Stimulated activated CD4-positive, alpha-beta T cell treated with anti-CD3 and anti-CD28 coated beads, Interleukin-1b, Interleukin-23, amount 100 ng/mL, for 4 hours (primary cell): Measurements from ENCODE around the gene CSNK2A1.
"Not testable (repeated sequence)": the region's sequence is repeated elsewhere in the genome, so short reads cannot be mapped to it uniquely, and the experiment has no call there.

Experiments
- DNase-seq, 2 donors: peaks; one replicate each; pipeline ENCODE4 v3.0.0-alpha.2; 2020; ENCODE audit warnings: low read depth in 2 of 2

The CSNK2A1 gene

DNA sequence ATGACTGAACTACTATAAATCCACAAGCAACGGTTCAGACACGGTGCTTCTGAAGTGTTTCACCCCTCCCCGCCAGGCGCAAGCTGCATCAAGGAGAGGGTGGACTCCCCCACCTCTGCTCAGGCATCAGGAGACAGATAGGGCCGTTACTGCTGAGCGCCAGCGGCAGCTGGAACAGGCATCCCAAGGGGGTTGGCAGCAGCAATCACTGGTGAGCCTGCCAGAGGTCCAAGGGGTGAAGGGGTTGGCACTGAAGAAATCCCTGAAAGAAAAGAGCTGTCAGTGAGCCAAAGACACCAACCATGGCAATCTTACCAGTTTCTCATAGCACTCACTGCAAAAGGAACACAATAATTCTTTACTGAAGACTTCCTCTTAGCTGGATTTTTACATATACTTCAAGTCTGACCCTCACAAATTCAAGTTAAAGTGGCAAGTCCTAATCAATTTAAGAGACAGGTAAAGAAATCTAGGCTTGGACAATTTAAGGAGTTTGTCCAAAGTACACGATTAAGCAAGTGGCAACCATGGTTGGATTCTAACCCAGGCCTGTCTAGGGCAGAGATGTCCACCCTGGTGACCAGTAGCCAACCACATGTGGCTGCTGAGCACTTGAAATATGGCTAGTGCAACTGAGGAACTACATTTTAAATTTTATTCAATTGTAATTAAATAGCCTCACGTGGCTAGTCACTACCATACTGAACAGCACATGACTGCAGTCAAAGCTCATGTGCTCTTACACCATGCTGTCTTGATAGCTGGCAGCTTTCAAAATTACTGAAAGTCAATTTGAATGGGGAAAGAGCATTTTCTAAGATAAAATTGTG is 59.6 kb downstream of the CSNK2A1 start:
- DNase-seq, result no peak

DNA sequence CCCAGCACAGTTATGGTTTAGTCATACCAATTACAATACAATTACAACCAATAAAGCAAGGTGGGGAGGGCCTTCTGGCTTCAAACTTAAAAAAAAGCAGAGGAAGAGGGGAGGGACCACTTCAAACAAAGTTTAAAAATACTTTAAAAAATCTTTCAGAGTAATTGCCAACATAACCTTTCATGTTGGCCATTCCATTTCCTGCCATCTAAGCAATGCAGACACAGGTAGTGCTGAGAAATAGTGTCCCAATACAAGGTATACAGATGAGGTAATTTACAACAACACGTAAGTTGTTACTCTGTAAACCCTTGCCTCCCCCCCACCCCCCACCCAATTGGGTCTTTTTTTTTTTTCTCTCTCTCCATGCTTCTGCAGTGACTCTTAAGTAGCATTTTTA is 62.4 kb downstream of the CSNK2A1 start:
- DNase-seq, result no peak

DNA sequence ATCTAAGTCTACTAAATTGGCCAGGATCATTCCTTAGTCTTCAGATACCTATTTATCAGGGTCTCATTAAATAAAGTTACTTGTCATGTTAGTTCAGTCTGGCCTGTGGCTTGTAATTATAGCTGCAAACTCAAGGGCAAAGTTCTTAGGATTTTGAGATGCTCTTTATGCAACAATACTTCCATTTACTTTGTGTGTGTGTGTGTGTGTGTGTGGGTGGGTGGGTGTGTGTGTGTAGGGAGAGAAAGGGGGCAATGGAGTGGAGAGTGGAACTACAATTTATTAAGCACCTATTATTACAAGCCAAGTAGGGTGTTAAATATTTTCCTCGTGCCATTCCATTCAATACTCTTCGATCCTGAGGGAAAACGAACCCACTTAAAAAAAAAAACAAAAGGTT is 63.5 kb downstream of the CSNK2A1 start:
- DNase-seq, result no peak

DNA sequence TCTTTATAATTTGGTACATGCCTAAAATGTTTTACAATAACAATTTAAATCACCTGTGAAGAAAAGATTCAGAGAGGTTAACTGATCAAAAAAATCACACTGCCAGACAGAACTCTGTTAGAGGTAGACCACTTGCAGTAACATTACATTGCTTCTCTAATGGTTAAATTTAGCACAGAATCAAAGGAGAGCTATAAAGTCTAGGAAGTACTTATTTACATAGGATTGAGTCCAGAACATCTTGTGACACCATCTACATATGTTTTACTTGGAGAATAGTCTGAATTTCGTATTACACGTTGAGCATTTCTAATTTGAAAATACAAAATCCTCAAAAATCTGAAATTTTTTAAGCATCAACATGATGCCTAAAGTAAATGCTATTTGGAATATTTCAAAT is 64.1 kb downstream of the CSNK2A1 start:
- DNase-seq, result no peak

DNA sequence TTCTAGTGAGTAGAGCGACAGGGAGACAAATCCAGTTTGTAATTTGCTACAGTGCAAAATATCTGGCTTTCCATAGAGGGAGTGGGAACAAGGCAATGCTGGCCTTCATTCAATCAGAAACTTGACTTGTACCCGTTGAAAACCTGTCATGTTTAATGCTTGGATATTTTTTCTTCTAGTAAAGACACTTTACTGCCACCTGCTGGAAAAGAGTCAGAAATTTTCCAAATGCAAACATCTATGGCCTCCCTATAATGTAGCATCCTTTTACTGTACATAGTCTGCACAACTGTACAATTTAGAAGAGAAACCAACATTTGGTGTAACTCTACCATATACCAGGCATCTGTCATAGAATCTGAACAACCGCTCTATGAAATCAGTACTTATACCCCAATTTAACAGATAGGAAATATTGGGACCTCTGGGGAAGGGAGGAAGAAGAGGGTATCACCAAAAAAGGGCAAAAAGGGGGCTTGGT is 64.6 kb downstream of the CSNK2A1 start:
- DNase-seq, result peak in 1 of 2 donors; percentile 35

DNA sequence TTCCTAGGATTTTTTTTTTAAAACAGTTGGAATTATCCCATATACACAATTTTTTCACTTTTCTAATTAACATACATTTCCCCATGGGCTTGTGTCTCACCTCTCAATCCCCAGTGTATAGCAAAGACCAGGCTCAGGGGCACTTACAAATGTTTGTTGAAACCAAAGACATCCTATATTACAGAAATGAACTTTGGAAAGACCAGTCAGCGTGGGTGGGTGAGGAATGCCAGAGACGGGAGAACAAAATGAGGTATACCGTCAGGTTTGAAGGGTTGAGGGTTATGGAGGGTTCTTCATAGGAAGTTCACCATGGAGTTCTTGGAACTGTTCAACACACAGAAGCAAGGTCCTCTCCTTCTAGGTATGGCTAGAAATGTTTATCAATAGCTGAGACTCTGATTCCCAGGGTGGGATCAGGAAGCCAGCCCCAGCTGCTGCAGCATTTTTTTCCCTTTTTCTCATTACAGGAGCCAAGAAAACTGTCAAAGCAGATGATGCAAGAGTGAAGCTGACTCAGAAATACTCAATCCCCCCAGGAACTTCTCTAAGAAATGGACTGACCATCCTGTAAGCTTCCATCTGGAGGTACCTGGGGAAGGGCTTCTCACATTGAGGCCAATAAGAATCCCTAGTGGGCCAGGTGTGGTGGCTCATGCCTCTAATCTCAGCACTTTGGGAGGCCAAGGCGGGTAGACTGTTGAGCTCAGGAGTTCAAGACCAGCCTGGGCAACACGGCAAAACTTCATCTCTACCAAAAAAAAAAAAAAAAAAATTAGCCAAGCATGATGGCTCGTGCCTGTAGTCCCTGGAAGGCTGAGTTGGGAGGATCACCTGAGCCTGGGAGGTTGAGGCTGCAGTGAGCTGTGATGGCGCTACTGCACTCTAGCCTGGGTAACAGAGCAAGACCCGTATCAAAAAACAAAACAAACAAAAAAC is 65.3 kb downstream of the CSNK2A1 start:
- no peak for DNase-seq

DNA sequence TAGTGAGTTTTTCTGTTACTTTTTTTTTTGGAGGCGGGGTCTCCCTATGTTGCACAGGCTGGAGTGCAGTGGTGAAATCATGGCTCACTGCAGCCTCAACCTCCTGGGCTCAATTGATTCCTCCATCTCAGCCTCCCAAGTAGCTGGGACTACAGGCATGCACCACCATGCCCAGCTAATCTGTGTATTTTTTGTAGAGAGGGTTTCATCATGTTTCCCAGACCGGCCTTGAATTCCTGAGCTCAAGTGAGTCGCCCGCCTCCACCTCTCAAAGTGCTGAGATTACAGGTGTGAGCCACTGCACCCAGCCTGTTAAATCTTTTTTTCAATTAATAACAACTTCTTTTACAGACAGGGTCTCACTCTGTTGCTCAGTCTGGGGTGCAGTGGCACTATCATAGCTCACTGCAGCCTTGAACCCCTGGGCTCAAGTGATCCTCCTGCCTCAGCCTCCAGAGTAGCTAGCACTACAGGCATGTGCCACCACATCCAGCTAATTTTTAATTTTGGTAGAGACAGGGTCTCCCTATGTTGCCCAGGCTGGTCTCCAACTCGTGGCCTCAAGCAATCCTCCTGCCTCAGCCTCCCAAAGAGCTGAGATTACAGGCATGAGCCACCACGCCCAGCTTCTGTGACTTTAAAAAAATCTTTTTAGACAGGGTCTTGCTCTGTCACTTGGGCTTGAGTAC is 66.9 kb downstream of the CSNK2A1 start:
- not testable (repeated sequence) for DNase-seq

DNA sequence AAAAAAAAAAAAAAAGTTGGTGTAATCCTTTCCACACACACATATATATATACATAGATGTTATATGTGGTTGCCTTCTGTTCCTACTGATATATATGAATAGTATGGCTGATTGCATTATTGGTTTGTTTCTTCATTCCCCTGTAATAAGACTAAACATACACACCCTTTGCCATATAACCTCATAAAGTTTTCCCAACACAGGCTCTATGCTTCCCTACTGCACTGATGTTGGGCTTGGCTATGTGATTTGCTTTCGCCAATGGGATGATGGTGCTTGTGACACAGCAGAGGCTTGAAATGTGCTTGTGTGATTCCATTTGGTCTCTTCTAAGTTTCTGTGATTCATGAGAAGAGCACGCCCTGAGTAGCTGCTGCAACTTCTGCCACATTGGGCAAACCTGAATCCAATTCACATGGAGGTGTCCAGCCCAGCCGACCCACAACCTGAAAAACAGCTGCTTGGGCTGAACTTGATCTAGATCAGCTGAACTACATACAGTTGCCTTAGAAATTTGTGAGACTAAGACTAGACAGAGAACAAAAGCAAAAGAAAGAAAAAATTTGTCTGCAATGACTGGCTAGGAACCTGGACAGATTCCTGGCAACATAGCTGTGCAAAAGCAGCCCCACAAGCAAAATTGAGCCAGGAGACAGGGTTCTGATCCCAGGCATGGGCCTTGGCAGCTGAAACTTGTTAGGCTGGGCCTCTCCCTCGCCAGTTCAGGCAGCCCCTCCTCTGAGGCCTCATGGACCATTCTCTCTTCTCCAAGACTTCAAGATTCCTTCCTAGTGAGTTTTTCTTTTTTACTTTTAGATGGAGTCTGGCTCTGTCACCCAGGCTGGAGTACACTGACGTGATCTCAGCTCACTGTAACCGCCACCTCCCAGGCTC is 67.9 kb downstream of the CSNK2A1 start:
- no peak for DNase-seq

DNA sequence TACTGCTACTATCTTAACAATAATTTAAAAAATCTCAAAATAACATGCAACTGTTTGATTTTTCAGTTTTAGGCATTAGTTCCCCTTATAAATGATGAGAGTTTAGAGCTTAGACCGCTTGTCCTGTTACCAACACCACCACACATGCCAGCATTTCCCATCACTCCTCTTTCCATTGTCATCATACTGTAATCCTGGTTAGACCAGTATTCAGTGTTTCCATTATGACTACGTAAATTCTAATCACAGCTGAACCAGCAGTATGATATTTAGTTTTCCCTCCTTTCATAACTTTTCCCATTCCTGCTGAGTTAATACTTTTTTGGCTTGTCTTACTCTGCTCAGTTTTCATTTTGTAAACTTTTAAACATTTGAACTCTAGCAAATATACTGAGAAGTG is 69.0 kb downstream of the CSNK2A1 start:
- DNase-seq, result no peak

DNA sequence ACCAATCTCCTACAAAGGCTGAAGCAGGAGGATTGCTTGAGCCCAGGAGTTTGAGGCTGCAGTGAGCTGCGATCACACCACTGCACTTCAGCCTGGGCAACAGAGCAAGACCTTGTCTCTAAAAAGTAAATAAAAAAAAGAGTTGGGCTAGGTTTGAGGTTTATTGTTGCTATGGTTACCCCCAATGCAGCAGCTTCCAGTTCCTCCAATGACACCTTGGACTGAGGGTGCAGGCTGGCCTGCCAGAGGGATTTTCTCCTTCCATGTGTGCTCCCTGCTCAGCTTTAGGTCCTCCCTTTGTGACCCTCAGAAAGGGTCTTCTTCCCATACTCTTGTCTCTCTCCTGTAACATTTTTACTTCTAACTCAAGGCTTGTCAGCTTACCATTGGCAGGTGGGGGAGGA is 70.7 kb downstream of the CSNK2A1 start:
- DNase-seq, result no peak

DNA sequence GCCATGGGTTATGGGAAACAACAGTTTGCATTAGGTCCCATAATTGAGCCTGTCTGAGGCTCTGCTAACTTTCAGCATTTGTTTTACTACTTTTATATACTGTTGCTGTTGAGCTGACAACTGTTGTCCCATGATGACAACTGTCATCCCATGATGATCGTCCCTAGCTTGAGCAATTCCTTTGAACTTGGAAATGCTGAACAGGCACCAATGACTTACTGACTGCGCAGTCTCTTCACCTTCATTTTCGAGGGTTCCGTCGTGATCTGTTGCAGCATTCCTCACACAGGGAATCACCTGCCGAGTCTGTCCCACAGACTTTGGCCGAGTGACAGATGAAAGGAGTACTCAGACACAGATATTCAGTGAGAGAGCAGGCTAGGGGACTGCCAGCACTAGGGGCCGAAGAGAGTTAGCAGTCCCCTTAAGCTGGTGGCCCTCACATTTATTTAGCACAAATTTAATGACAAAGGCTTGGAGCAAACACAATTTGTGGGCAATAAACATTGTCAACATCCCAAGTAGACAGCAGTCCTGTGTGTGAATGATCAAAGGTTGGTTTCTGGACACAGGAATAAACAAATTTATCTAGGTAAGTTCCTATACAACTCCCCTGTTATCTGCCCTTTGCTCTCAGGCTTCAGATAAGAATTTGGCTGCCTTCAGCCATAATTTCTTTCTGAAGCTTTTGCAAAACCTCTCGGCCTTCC is 71.3 kb downstream of the CSNK2A1 start:
- DNase-seq, result no peak

DNA sequence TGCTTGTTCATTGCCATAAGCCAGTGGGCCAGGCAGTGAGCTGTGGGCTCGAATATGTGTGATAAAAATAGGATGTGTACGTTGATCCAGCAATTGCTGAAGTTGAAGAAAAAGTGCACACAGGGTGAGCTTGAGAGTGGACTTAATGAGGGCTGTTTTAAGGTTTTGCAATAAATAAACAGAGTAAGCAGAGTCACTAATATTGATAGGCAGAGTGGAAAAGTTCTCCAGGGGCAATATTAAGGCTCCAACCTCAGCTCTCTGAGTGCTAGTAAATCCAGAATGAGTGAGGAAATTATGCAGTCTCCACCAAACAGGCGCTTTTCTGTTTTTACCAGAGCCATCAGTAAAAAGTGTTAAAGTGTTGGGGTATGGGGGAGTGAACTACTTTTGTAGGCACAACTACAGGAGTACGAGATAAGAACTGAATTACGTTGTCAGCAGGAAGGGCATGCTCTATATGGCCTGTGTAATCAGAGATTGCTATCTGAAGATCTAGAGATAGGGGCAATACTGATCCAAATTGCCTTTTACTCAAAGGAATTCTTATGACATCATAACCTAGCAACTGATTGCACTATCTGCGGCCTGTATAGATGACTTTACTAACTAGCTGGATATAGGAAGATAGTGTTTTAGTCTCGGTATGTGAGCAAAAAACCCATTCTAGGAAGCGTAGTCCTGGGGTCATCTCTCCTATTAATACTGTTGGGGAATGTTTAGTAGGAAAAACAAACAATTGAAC is 73.7 kb downstream of the CSNK2A1 start:
- no peak for DNase-seq

DNA sequence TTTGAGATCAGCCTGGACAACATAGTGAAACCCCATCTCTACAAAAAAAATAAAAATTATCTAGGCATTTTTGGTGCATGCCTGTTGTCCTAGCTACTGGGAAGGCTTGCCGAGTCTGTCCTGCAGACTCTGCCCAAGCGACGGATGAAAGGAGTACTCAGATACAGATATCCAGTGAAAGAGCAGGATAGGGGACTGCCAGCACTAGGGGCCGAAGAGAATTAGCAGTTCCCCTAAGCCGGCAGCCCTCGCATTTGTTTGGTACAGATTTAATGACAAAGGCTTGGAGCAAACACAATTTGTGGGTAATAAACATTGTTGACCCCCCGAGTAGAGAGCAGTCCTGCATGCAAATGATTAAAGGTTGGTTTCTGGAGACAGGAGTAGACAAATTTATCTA is 75.8 kb downstream of the CSNK2A1 start:
- DNase-seq, result no peak

DNA sequence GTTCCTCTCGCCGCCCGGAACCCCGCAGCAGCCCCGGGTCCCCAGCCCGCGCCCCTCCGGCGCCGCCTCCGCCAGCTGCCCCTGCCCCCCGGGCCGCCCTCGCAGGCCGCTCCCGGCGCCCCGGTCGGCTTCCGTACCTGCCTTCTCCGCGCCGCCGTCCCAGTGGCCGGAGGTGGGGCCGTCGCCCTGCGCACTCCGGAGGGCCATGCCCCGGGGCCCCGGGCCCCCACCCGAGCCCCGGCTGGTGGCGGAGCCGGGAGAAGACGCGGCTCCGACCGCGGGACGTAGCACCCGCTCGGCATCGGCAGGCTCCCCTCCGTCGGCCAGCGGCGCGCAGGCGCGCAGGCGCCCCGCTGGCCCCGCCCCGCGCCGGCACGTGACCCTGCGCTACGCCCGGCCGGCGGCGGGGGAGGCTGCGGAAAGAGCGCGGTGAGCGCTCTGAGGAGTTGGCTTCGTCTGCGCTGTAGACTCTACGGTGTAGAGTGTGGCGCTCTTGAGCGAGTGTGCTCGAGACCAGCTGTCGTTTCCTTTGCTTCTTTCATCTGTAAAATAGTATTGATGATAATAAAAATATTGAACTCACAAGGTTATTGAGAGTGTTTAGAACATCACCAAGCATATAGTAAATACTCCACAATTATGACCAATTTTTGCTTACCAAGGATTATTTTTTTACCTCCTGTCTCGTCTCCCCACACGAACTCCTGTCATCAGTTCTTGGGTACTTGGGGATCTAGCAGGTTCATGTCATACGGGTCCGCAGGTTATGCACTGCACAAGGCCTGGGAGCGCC is 81.2 kb downstream of the CSNK2A1 start, which contains the start of gene TBC1D20:
Gene TBC1D20, minus strand, starts transcription at position 335 of the 793 bp plus-strand sequence. Its CDS starts 128 bp downstream, at position 207.
- peak; percentile 77 to 81 for DNase-seq

DNA sequence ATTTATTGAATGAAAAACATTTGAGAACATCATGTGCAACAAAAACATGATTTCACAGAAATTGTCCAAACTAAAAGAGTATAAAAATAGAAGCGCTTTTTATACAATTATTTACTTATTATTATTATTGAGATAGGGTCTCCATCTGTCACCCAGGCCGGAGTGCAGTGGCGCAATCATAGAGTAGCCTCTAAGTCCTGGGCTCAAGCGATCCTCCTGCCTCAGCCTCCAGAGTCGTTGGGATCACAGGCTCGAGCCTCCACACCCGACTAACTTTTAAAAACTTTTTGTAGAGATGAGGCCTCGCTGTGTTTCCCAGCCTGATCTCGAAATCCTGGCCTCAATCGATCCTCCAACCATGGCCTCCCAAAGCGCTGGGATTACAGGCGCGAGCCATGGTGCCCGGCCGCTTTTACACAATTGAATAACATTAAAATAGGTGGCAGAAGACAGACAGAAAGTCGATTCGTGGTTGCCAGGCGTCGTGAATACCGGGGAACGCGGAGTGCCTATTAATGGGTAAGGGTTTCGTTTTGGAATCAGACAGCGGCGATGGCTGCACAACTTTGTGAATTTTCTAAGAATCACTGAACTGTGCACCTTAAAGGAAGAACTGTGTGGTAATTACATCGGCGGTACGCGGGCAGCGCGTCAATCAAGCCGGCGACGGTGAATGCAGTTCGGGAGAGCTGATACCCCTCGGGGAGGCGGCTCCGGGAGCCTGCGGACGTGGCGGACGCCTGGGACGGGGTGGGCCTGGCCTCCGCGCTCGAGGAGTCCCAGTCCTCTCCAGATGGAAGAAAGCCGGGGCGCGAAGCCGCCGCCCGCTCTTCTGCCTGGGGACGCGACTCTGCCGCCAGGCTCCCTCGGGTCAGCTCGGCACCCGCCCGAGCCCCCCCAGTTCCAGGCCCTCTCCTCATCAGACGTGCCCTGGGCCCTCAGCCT is 82.1 kb downstream of the CSNK2A1 start:
- DNase-seq, result peak; percentile 18 to 36

DNA sequence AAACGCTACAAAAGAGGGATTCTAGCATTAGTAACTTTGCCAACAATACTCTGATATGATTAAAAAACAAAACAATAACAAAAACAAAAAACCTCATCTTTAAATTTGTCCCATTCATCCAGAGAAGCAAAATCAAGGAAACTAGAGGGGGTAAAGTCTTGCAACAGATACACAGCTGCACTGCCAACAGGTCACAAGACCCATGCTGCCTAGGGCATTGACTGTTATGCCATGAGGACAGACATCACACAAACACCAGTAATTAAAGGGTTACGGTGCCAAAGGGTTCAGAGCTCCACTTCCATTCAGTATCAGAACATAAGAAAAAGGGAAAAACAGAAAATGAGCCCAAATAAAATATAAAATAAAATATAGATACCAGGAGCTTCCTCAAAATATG is 82.9 kb downstream of the CSNK2A1 start:
- DNase-seq, result no peak

DNA sequence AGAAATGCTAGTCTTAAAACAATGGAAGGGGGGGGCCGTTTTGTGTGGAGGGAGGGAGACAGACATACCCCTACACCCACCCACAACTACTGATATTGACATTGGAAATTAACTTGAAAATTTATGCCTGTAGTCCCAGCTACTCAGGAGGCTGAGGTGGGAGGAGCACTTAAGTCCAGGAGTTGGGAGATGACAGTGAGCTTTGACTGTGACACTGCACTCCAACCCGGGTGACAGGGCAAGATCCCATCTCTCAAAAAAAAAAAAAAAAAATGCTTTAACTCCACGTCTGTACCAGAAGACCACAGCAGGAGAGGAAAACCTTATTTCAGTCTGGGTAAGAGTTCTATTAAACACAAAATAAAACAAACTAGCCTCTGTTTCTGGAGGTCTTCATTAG is 83.4 kb downstream of the CSNK2A1 start:
- no peak for DNase-seq

DNA sequence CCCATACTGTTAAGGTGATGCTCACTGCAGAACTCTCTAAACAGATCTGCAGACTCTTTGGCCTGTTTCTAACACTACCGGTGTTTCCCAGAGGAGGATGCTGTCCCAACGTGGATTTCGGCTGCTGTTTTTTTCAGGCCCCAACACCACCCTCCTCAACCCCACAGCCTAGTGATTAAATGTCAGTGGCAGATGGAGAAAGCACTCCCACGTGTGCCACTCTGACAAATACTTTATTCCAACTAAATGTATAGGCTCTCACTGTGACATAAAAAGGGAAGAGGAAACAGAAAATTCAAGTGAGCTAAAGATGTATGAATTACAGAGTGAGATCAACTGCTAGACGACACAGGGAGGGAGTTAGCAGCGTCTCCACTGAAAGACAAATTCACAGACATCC is 84.8 kb downstream of the CSNK2A1 start:
- DNase-seq, result no peak
